ENCODE results near the gene UBXN6.

DNA sequence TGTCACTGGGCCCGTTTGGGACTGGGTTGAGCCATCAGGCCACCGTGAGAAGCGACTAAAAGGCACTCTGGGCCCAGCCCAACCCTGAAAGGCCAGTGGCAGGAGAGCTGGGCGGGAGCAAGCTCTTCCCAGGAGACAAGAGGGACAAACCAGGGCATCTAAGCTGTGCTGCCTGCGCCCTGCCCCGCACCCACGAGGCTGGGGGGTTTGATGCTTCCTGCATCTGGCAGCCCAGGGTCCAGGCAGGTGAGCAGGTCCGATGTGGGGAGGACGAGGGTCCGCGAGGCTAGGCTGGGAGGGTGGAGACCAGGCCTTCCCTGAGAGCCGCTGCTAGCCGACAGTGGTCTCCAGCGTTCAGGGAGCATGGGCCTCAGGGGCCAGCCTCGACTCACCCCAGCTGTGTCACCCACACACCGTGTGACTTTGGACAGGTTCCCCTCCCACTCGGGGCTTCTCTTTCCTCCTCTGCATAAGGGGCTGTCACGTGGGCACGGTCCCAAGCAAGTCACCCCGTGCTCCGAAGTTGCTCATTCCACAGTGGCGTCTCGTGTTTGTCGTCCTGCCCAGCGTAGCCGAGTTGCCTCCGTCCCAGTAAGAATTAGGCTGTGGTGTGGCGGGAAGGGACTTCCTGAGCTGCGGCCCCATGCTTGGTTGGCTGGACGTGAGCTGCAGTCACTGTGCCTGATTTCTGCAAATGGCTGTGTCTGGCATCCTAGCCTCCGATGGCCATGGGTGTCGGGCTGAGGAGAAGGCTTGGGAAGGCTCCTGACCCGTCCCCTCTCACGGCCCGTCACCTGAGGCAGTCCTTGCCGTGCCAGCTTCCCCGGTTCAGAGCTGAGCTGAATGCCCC is 44.9 kb upstream of the UBXN6 start:
- TF ChIP-seq POLR2AphosphoS5 (IDR thresholded peaks at IDR 0.05; ENCODE audit: low read depth, low read length) (no peak), TEAD4 (IDR thresholded peaks at IDR 0.05; ENCODE audit: low read depth, low read length) (no peak), POLR2A (IDR thresholded peaks at IDR 0.05; ENCODE audit: control extremely low read depth in 1 of 2, low read depth in 2 of 2, low read length in 2 of 2) (no peak), SAP30 (IDR thresholded peaks at IDR 0.05; ENCODE audit: insufficient read depth, insufficient replicate concordance, low read length) (no peak), EZH2 (IDR thresholded peaks at IDR 0.05; ENCODE audit: low read depth, low read length, severe bottlenecking) (no peak), SIN3A (conservative IDR thresholded peaks at IDR 0.05 in 1 of 2, IDR thresholded peaks at IDR 0.05 in 1 of 2; ENCODE audit: low read depth in 1 of 2, low read length in 2 of 2) (no peak), GABPA (IDR thresholded peaks at IDR 0.05; ENCODE audit: borderline replicate concordance, insufficient read depth, low read length) (no peak), SP2 (IDR thresholded peaks at IDR 0.05; ENCODE audit: low read length) (no peak), ZNF274 (IDR thresholded peaks at IDR 0.05; ENCODE audit: borderline replicate concordance, extremely low read depth, low read length) (no peak), POU5F1 (IDR thresholded peaks at IDR 0.05; ENCODE audit: low read depth, low read length) (no peak)
- TF ChIP-seq, protein P1, sequence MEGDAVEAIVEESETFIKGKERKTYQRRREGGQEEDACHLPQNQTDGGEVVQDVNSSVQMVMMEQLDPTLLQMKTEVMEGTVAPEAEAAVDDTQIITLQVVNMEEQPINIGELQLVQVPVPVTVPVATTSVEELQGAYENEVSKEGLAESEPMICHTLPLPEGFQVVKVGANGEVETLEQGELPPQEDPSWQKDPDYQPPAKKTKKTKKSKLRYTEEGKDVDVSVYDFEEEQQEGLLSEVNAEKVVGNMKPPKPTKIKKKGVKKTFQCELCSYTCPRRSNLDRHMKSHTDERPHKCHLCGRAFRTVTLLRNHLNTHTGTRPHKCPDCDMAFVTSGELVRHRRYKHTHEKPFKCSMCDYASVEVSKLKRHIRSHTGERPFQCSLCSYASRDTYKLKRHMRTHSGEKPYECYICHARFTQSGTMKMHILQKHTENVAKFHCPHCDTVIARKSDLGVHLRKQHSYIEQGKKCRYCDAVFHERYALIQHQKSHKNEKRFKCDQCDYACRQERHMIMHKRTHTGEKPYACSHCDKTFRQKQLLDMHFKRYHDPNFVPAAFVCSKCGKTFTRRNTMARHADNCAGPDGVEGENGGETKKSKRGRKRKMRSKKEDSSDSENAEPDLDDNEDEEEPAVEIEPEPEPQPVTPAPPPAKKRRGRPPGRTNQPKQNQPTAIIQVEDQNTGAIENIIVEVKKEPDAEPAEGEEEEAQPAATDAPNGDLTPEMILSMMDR (IDR thresholded peaks at IDR 0.05; ENCODE audit: control extremely low read depth in 1 of 3, insufficient read depth in 1 of 3, low read depth in 1 of 3, low read length in 3 of 3) = no peak
